Neural cell (in vitro differentiated cells): ENCODE data around the gene DSC3. TPM values are rescaled to one million over a fixed set of nuclear protein-coding genes. Genes with fewer than 3 reads are reported as not detected.
"Not testable (repeated sequence)": the region's sequence is repeated elsewhere in the genome, so short reads cannot be mapped to it uniquely, and the experiment has no call there.

Source experiments
- H2AFZ ChIP-seq: fragments of 200-600, 300-800 bp; sonication (generic), shearing (Covaris generic); 2 replicates; pipeline ENCODE4 v1.6.0; 2014; ENCODE audit warnings: low read depth, mild to moderate bottlenecking, antibody characterized with exemption, low read length, moderate library complexity
- H3F3A ChIP-seq: fragments of 200-600 bp; shearing (Covaris generic); 2 replicates; pipeline ENCODE4 v1.6.1; 2016; ENCODE audit warnings: mild to moderate bottlenecking, moderate library complexity, mixed read lengths, antibody characterized with exemption, low read length; ENCODE audit not compliant: insufficient read depth, poor library complexity, severe bottlenecking
- H3K27ac ChIP-seq: fragments of 200-600, 300-800 bp; sonication (generic), shearing (Covaris generic); 2 replicates; pipeline ENCODE4 v1.5.1; 2014; ENCODE audit warnings: mild to moderate bottlenecking, low read length, moderate library complexity
- H3K27me3 ChIP-seq: fragments of 300-800, 200-600 bp; sonication (generic), shearing (Covaris generic); 2 replicates; pipeline ENCODE4 v1.6.0; 2014; ENCODE audit warnings: mild to moderate bottlenecking, low read depth, low read length, moderate library complexity; ENCODE audit not compliant: insufficient read depth
- H3K36me3 ChIP-seq: fragments of 300-800, 200-600 bp; sonication (generic), shearing (Covaris generic); 2 replicates; pipeline ENCODE4 v1.5.1; 2014; ENCODE audit warnings: mild to moderate bottlenecking, antibody characterized with exemption, low read length, moderate library complexity; ENCODE audit not compliant: insufficient read depth
- H3K4me2 ChIP-seq: fragments of 300-800, 200-600 bp; sonication (generic), shearing (Covaris generic); 2 replicates; pipeline ENCODE4 v1.6.0; 2014; ENCODE audit warnings: mild to moderate bottlenecking, low read length
- H3K4me3 ChIP-seq: fragments of 300-800, 200-600 bp; sonication (generic), shearing (Covaris generic); 2 replicates; pipeline ENCODE4 v1.5.1; 2014; ENCODE audit warnings: mild to moderate bottlenecking, low read length, moderate library complexity
- H3K79me2 ChIP-seq: fragments of 200-600 bp; shearing (Covaris generic); replicated peaks from 2 replicates; pipeline ENCODE4 v1.6.0; 2014; ENCODE audit warnings: mild to moderate bottlenecking, low read length, moderate library complexity; ENCODE audit not compliant: insufficient read depth
- H3K9ac ChIP-seq: fragments of 300-800, 200-600 bp; sonication (generic), shearing (Covaris generic); 2 replicates; pipeline ENCODE4 v1.6.1; 2016; ENCODE audit warnings: mild to moderate bottlenecking, low read length, mixed read lengths
- H3K9me2 ChIP-seq: fragments of 200-600 bp; shearing (Covaris generic); 2 replicates; pipeline ENCODE4 v1.6.1; 2016; ENCODE audit warnings: mild to moderate bottlenecking, low read length, mixed read lengths; ENCODE audit not compliant: insufficient read depth
- H3K9me3 ChIP-seq: fragments of 200-600, 300-800 bp; sonication (generic), shearing (Covaris generic); 2 replicates; pipeline ENCODE4 v1.6.1; 2016; ENCODE audit warnings: mild to moderate bottlenecking, mixed run types, low read length, moderate library complexity, mixed read lengths
- H4K20me1 ChIP-seq: fragments of 200-600 bp; shearing (Covaris generic); 2 replicates; pipeline ENCODE4 v1.6.1; 2016; ENCODE audit warnings: mild to moderate bottlenecking, mixed run types; ENCODE audit not compliant: insufficient read depth
- CTCF ChIP-seq: fragments of 450-650 bp; IDR thresholded peaks from 2 replicates; pipeline ENCODE4 v1.5.1; 2014; ENCODE audit warnings: antibody characterized with exemption, mild to moderate bottlenecking, moderate library complexity; ENCODE audit not compliant: poor library complexity, severe bottlenecking
- EP300 ChIP-seq: fragments of 450-650 bp; conservative IDR thresholded peaks from 2 replicates; pipeline ENCODE4 v1.6.1; 2014; ENCODE audit warnings: antibody characterized with exemption, mild to moderate bottlenecking, moderate library complexity; ENCODE audit not compliant: poor library complexity, severe bottlenecking
- EZH2 ChIP-seq: fragments of 200-600, 300-800 bp; shearing (Covaris generic), sonication (generic); IDR thresholded peaks from 2 replicates; pipeline ENCODE4 v1.6.1; 2014; ENCODE audit warnings: antibody characterized with exemption, low read length, borderline replicate concordance, mild to moderate bottlenecking; ENCODE audit not compliant: insufficient read depth, poor library complexity, severe bottlenecking
- MXI1 ChIP-seq: fragments of 450-650 bp; conservative IDR thresholded peaks from 2 replicates; pipeline ENCODE4 v1.6.1; 2014; ENCODE audit warnings: antibody characterized with exemption, mild to moderate bottlenecking; ENCODE audit not compliant: poor library complexity, severe bottlenecking
- POLR2AphosphoS5 ChIP-seq: IDR thresholded peaks from 2 replicates; pipeline ENCODE4 v1.6.1; 2012
- RAD21 ChIP-seq: fragments of 450-650 bp; conservative IDR thresholded peaks from 2 replicates; pipeline ENCODE4 v1.6.1; 2014; ENCODE audit warnings: antibody characterized with exemption, mild to moderate bottlenecking, moderate library complexity
- REST ChIP-seq: IDR thresholded peaks from 2 replicates; pipeline ENCODE4 v1.6.1; 2012; ENCODE audit warnings: borderline replicate concordance
- SMC3 ChIP-seq: fragments of 450-650 bp; conservative IDR thresholded peaks from 2 replicates; pipeline ENCODE4 v1.6.1; 2014; ENCODE audit warnings: antibody characterized with exemption, mild to moderate bottlenecking, moderate library complexity; ENCODE audit not compliant: poor library complexity
- TAF1 ChIP-seq: IDR thresholded peaks from 2 replicates; pipeline ENCODE4 v1.6.1; 2012; ENCODE audit warnings: low read depth
- polyA plus RNA-seq: library from polyadenylated mRNA; depleted of rRNA; stranded (reverse); fragments of >200 nt; gene quantifications from 2 replicates; pipeline ENCODE4 v1.2.3, GENCODE V29; 2014

The DSC3 gene
- polyA plus RNA-seq, 1 donor from 2014 or later, result not detected

- TF ChIP-seq TAF1 (no peak), SMC3 (no peak), CTCF (no peak), EZH2 (no peak), MXI1 (no peak), RAD21 (no peak), EP300 (no peak), REST (no peak), POLR2AphosphoS5 (no peak)
- Histone ChIP-seq H3K27ac (no peak overlapping the region), H3K9me2 (no peaks in the 10 kb centered on the region), H3K9me3 (no peaks in the 10 kb centered on the region), H3K4me3 (no peak overlapping the region), H3K79me2 (no peaks in the 10 kb centered on the region), H3K9ac (no peak overlapping the region), H3K4me2 (no peak overlapping the region), H3F3A (no peaks in the 10 kb centered on the region), H4K20me1 (no peaks in the 10 kb centered on the region), H2AFZ (no peak overlapping the region), H3K36me3 (no peaks in the 10 kb centered on the region), H3K27me3 (no peaks in the 10 kb centered on the region)
Measured at GRCh38 chr18:31015715-31016434, 26.7 kb downstream of the DSC3 start.

GRCh38 chr18:31011455-31011854 lies 31.1 kb downstream of the DSC3 start:
- not testable (repeated sequence) for H4K20me1 ChIP-seq, H3K9me2 ChIP-seq, H3K4me3 ChIP-seq, H3K36me3 ChIP-seq, H3K27ac ChIP-seq, H3K9ac ChIP-seq, H3K27me3 ChIP-seq, H3F3A ChIP-seq, H3K9me3 ChIP-seq, H3K4me2 ChIP-seq, H2AFZ ChIP-seq, H3K79me2 ChIP-seq

GRCh38 chr18:31010601-31011000 lies 31.9 kb downstream of the DSC3 start:
- H3K27me3 ChIP-seq, result no peaks in the 10 kb centered on the region
- no peaks in the 10 kb centered on the region for H4K20me1 ChIP-seq
- H3K79me2 ChIP-seq, result no peaks in the 10 kb centered on the region
- no peaks in the 10 kb centered on the region for H3K9me2 ChIP-seq
- H3F3A ChIP-seq, result no peaks in the 10 kb centered on the region
- no peak overlapping the region for H3K27ac ChIP-seq
- TF ChIP-seq EP300 (no peak), CTCF (no peak), MXI1 (no peak), TAF1 (no peak), POLR2AphosphoS5 (no peak), REST (no peak), SMC3 (no peak), RAD21 (no peak), EZH2 (no peak)
- H3K4me2 ChIP-seq, result no peak overlapping the region
- no peak overlapping the region for H3K9ac ChIP-seq
- H3K9me3 ChIP-seq, result no peaks in the 10 kb centered on the region
- no peaks in the 10 kb centered on the region for H3K36me3 ChIP-seq
- H3K4me3 ChIP-seq, result no peak overlapping the region
- H2AFZ ChIP-seq, result no peak overlapping the region
